HepG2 (cell line): Measurements from ENCODE around the gene ASPRV1. TPM values are rescaled to one million over a fixed set of nuclear protein-coding genes. Genes with fewer than 3 reads are reported as not detected.

Experiments used
- ATAC-seq: fragments of 200-7000 bp; cut with Tn5 transposase; 3 replicates; pipeline ENCODE4 v1.9.1; 2020; ENCODE audit warnings: mild to moderate bottlenecking, moderate library complexity
- BruUV-seq: library from RNA; stranded (reverse); fragments of 400-500 nt; replicated peaks from 2 replicates; lab custom pipeline; 2021; lab: Mats Ljungman, UMichigan
- CTCF ChIA-PET: fragments of 300-600 bp; formaldehyde crosslinking; extraction: SDS; loops from one replicate; lab custom pipeline; 2021; ENCODE audit warnings: low total read pairs, inconsistent platforms, low intra/inter-chr PET ratio; lab: Yijun Ruan, JAX
- POLR2A ChIA-PET: fragments of 350-600 bp; sonication (Branson Sonifier 250); formaldehyde crosslinking; loops from one replicate; lab custom pipeline; 2020; ENCODE audit warnings: antibody characterized with exemption, inconsistent platforms; lab: Yijun Ruan, JAX
- DNase-seq: peaks from one replicate; pipeline ENCODE4 v3.0.0-alpha.2; 2015; ENCODE audit warnings: low spot score
- FAIRE-seq: peaks from 3 replicates; lab custom pipeline; 2011; peaks lifted over from hg19 to GRCh38; lab: Jason Lieb, UNC
- H2AFZ ChIP-seq: one replicate; pipeline ENCODE4 v1.6.1; 2011; ENCODE audit warnings: low read length, inconsistent platforms
- H3K27ac ChIP-seq: fragments of 300-600 bp; 3 replicates; pipeline ENCODE4 v1.8.0; 2011; ENCODE audit warnings: mixed run types, mild to moderate bottlenecking, mixed read lengths, low read length, inconsistent platforms; ENCODE audit not compliant: insufficient read depth; ENCODE audit errors: extremely low read length
- H3K27me3 ChIP-seq, 2 experiments: fragments of 200-600 bp in 1 of 2; 2 replicates in 1 of 2; 3 replicates in 1 of 2; pipeline versions ENCODE4 v1.6.0 to v1.8.0; 2011; ENCODE audit warnings: low read length in 2 of 2, mild to moderate bottlenecking in 2 of 2, moderate library complexity in 2 of 2, inconsistent platforms in 1 of 2; ENCODE audit not compliant: insufficient read depth in 2 of 2, control insufficient read depth in 1 of 2
- H3K36me3 ChIP-seq, 2 experiments: fragments of 200-600 bp in 1 of 2; replicated peaks in 1 of 2; 2 replicates in 1 of 2; 3 replicates in 1 of 2; pipeline versions ENCODE4 v1.5.1 to v1.8.0; 2011; ENCODE audit warnings: low read length in 2 of 2, inconsistent platforms in 1 of 2; ENCODE audit not compliant: insufficient read depth in 2 of 2, control insufficient read depth in 1 of 2
- H3K4me1 ChIP-seq: 2 replicates; pipeline ENCODE4 v1.5.1; 2012; ENCODE audit warnings: low read length, inconsistent platforms; ENCODE audit not compliant: insufficient read depth
- H3K4me2 ChIP-seq: 2 replicates; pipeline ENCODE4 v1.6.0; 2011; ENCODE audit warnings: low read depth, low read length, inconsistent platforms
- H3K4me3 ChIP-seq, 3 experiments: fragments of 200-600 bp in 1 of 3; sonication (generic), shearing (Covaris generic) in 1 of 3; replicated peaks in 1 of 3; 2 replicates each; pipeline ENCODE4 v1.5.1; 2011 to 2016; ENCODE audit warnings: low read length in 3 of 3, inconsistent platforms in 2 of 3, low read depth in 2 of 3, mild to moderate bottlenecking in 2 of 3, control low read depth in 1 of 3, mixed read lengths in 1 of 3; ENCODE audit not compliant: insufficient read depth in 1 of 3
- H3K79me2 ChIP-seq: one replicate; pipeline ENCODE4 v1.6.1; 2011; ENCODE audit warnings: low read length, inconsistent platforms; ENCODE audit not compliant: insufficient read depth
- H3K9ac ChIP-seq: 2 replicates; pipeline ENCODE4 v1.6.0; 2011; ENCODE audit warnings: mild to moderate bottlenecking, low read depth, low read length, inconsistent platforms; ENCODE audit not compliant: insufficient read depth
- H3K9me3 ChIP-seq: 2 replicates; pipeline ENCODE4 v1.5.1; 2012; ENCODE audit warnings: mild to moderate bottlenecking, low read length
- H4K20me1 ChIP-seq: 2 replicates; pipeline ENCODE4 v1.6.0; 2011; ENCODE audit warnings: inconsistent platforms, mild to moderate bottlenecking, low read length, moderate library complexity; ENCODE audit not compliant: insufficient read depth
- CTCF ChIP-seq: sonication (generic); formaldehyde crosslinking; IDR thresholded peaks from 2 replicates; pipeline ENCODE4 v1.5.0; 2020; ENCODE audit warnings: mild to moderate bottlenecking, missing genetic modification reagents, moderate library complexity
- HNF1A ChIP-seq, 2 experiments: sonication (generic) in 1 of 2; formaldehyde crosslinking in 1 of 2; IDR thresholded peaks; 2 replicates each; pipeline versions ENCODE4 v1.4.0 to v1.6.1; 2016 to 2020; ENCODE audit warnings: borderline replicate concordance in 1 of 2, low read depth in 1 of 2, mild to moderate bottlenecking in 1 of 2, missing genetic modification reagents in 1 of 2
- WGBS: methylation state at CpG from one replicate; pipeline ENCODE4 v1.1.6; 2017; ENCODE audit warnings: low lambda C conversion rate; 5-methylcytosine and 5-hydroxymethylcytosine counted together
- in situ Hi-C: cut with HindIII; loops from 2 replicates; pipeline ENCODE4 v1.10.0; 2017; ENCODE audit warnings: low pct_unique_long_range_greater_than_20kb; ENCODE audit not compliant: extremely low pct_ligation_motif_present
- intact Hi-C: fragments of 100-400 bp; cut with micrococcal nuclease; formaldehyde crosslinking; loops from one replicate; pipeline ENCODE4 v1.10.0; 2022; ENCODE audit not compliant: unreplicated experiment
- polyA plus RNA-seq, 8 experiments: library from polyadenylated mRNA; depleted of rRNA in 3 of 8; stranded (reverse) in 7 of 8; unstranded in 1 of 8; fragments of >200 nt; fragmentation: Illumina TruSeq in 4 of 8; extraction: Trizol in 4 of 8; gene quantifications; 2 replicates each; pipeline versions ENCODE4 v1.2.1 to v1.2.3, GENCODE V29; 2011 to 2016; ENCODE audit warnings: low read depth in 4 of 8, missing spikeins in 1 of 8, mixed read lengths in 1 of 8; ENCODE audit not compliant: insufficient read depth in 1 of 8
- total RNA-seq, 5 experiments: library from RNA; depleted of rRNA; stranded (reverse); fragments of >200 nt; fragmentation: Illumina TruSeq; extraction: Trizol; gene quantifications; 2 replicates each; pipeline ENCODE4 v1.2.3, GENCODE V29; 2016; ENCODE audit warnings: low read depth in 1 of 5

The ASPRV1 gene
- total and polyA plus RNA-seq, 2 of the 13 experiments (the other 11 are each of a cell fraction or from before 2014, with no cell fraction given) = 0.40 to 0.48 TPM

GRCh38 chr2:69956475-69956979 lies 4.9 kb downstream of the ASPRV1 start:
- DNase-seq (no peak), ATAC-seq (no peak), FAIRE-seq (no peak)
- H3K27ac ChIP-seq = no peak overlapping the region
- no peaks in the 10 kb centered on the region for H3K9me3 ChIP-seq
- H4K20me1 ChIP-seq = no peaks in the 10 kb centered on the region
- in situ Hi-C loops = no loop called here
- POLR2A ChIA-PET = interaction anchor here (3.3 kb wide), 1 partner anchor 42 kb away, joined by 20 read pairs; the partner anchor contains the start of gene MXD1
- no peak overlapping the region for H3K9ac ChIP-seq
- TF ChIP-seq HNF1A (IDR thresholded peaks at IDR 0.05; ENCODE audit: low read depth) (no peak), HNF1A (CRISPR knock-in tag; IDR thresholded peaks at IDR 0.05; ENCODE audit: borderline replicate concordance) (no peak), CTCF (CRISPR knock-in tag) (no peak)
- 32% methylated on average over 6 of the region's 6 CpGs for WGBS
- H3K36me3 ChIP-seq = no peaks in the 10 kb centered on the region
- peaks cover 31% of the 10 kb centered on the region for H3K4me1 ChIP-seq
- no peaks in the 10 kb centered on the region for H3K79me2 ChIP-seq
- peaks cover 0 to 25% of the 10 kb centered on the region in 2 experiments; a peak in 2 of 5 replicates for H3K27me3 ChIP-seq
- H3K4me3 ChIP-seq = no peak overlapping the region
- intact Hi-C loops = no loop called here
- no TSS peak for BruUV-seq
- CTCF ChIA-PET = no interaction called here
- H3K4me2 ChIP-seq = no peak overlapping the region
- no peak overlapping the region for H2AFZ ChIP-seq
